Lower lobe of right lung (tissue), 2 donors: ENCODE results near the gene COL8A1. TPM values are rescaled to one million over a fixed set of nuclear protein-coding genes. Genes with fewer than 3 reads are reported as not detected.
"Not testable (repeated sequence)": the region's sequence is repeated elsewhere in the genome, so short reads cannot be mapped to it uniquely, and the experiment has no call there.

Experiments
- ATAC-seq, 2 donors: fragments of 200-7000 bp; cut with Tn5 transposase; one replicate each; pipeline ENCODE4 v1.9.1; 2020 to 2022; ENCODE audit warnings: mild to moderate bottlenecking in 2 of 2, moderate library complexity in 2 of 2
- DNase-seq: peaks from one replicate; pipeline ENCODE4 v3.0.0-alpha.2; 2020
- H3K27ac ChIP-seq: fragments of 200-600 bp; one replicate; pipeline ENCODE4 v1.8.0; 2022
- H3K27me3 ChIP-seq: fragments of 200-600 bp; one replicate; pipeline ENCODE4 v1.8.0; 2022; ENCODE audit warnings: low read depth
- H3K36me3 ChIP-seq: fragments of 200-600 bp; one replicate; pipeline ENCODE4 v1.8.0; 2022; ENCODE audit warnings: mild to moderate bottlenecking
- H3K4me1 ChIP-seq: fragments of 200-600 bp; one replicate; pipeline ENCODE4 v1.8.0; 2022
- H3K4me3 ChIP-seq: fragments of 200-600 bp; one replicate; pipeline ENCODE4 v1.8.0; 2022; ENCODE audit warnings: mild to moderate bottlenecking
- H3K9me3 ChIP-seq: fragments of 200-600 bp; one replicate; pipeline ENCODE4 v1.8.0; 2022
- intact Hi-C: fragments of 100-400 bp; cut with DNase I; formaldehyde crosslinking; loops from one replicate; pipeline ENCODE4 v1.11.0; 2022
- total RNA-seq: library from RNA; stranded (reverse); fragmentation: NEBNext Ultra II Directional; extraction: Animal tissue kit (Norgen Biotek cat#: 25700); gene quantifications from one replicate; pipeline ENCODE4 v1.2.1, GENCODE V29; 2021
- TF ChIP-seq, protein P1 (sequence below): fragments of 200-600 bp; IDR thresholded peaks from one replicate; pipeline ENCODE4 v1.8.0; 2022; ENCODE audit warnings: antibody characterized with exemption, mild to moderate bottlenecking
- donor health status: DM: no; HTN: yes; CAD: no; lungs with severe emphysema.

COL8A1 gene
- total RNA-seq, 1 donor from 2014 or later, result 56.1 TPM

GRCh38 chr3:99720985-99721632 is 82.7 kb downstream of the COL8A1 start:
- ATAC-seq (peak; percentile 50 to 89), DNase-seq (peak; percentile 57)
- intact Hi-C loops, result no loop called here
- TF ChIP-seq, protein P1, sequence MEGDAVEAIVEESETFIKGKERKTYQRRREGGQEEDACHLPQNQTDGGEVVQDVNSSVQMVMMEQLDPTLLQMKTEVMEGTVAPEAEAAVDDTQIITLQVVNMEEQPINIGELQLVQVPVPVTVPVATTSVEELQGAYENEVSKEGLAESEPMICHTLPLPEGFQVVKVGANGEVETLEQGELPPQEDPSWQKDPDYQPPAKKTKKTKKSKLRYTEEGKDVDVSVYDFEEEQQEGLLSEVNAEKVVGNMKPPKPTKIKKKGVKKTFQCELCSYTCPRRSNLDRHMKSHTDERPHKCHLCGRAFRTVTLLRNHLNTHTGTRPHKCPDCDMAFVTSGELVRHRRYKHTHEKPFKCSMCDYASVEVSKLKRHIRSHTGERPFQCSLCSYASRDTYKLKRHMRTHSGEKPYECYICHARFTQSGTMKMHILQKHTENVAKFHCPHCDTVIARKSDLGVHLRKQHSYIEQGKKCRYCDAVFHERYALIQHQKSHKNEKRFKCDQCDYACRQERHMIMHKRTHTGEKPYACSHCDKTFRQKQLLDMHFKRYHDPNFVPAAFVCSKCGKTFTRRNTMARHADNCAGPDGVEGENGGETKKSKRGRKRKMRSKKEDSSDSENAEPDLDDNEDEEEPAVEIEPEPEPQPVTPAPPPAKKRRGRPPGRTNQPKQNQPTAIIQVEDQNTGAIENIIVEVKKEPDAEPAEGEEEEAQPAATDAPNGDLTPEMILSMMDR, result no peak
- Histone ChIP-seq H3K4me3 (no peak overlapping the region), H3K9me3 (no peaks in the 10 kb centered on the region), H3K4me1 (no peaks in the 10 kb centered on the region), H3K27ac (no peak overlapping the region), H3K27me3 (no peaks in the 10 kb centered on the region), H3K36me3 (no peaks in the 10 kb centered on the region)

GRCh38 chr3:99721633-99722007 is 83.2 kb downstream of the COL8A1 start:
- Histone ChIP-seq H3K4me3 (no peak overlapping the region), H3K27ac (no peak overlapping the region), H3K36me3 (no peaks in the 10 kb centered on the region), H3K27me3 (no peaks in the 10 kb centered on the region), H3K4me1 (no peaks in the 10 kb centered on the region), H3K9me3 (no peaks in the 10 kb centered on the region)
- TF ChIP-seq, protein P1, result no peak
- DNase-seq (no peak), ATAC-seq (peak in 1 of 2 donors; percentile 46)
- intact Hi-C loops, result no loop called here

- H3K36me3 ChIP-seq, result no peaks in the 10 kb centered on the region
- no peak overlapping the region for H3K27ac ChIP-seq
- no peaks in the 10 kb centered on the region for H3K4me1 ChIP-seq
- TF ChIP-seq, protein P1, result no peak
- ATAC-seq (no peak), DNase-seq (no peak)
- no peaks in the 10 kb centered on the region for H3K9me3 ChIP-seq
- no peaks in the 10 kb centered on the region for H3K27me3 ChIP-seq
- intact Hi-C loops, result no loop called here
- no peak overlapping the region for H3K4me3 ChIP-seq
These were observed 85.9 kb downstream of the COL8A1 start for GRCh38 chr3:99724276-99724675.

DNA sequence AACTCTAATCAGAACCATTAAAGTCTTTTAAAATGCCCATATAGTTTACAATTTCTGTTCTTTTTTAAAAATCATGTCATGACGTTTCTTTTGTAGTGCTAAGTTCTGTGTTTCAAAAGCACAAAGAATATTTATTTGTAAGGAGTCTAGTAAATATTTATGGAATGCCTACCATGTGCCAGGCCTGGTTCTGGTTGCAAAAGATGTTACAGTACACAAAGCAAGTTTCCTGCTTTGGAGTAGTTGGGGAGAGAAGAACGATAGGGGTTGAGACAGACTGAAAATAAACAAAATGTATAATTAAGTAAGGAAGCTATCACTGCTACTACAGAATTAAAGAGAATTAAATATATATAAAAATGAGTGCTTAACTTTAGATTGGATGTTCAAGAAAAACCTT is 92.5 kb downstream of the COL8A1 start:
- intact Hi-C loops, result no loop called here
- H3K4me3 ChIP-seq, result no peak overlapping the region
- TF ChIP-seq, protein P1, result no peak
- no peak overlapping the region for H3K27ac ChIP-seq
- no peaks in the 10 kb centered on the region for H3K36me3 ChIP-seq
- ATAC-seq (peak in 1 of 2 donors; percentile 48), DNase-seq (no peak)
- H3K4me1 ChIP-seq, result peaks cover 7% of the 10 kb centered on the region
- no peaks in the 10 kb centered on the region for H3K27me3 ChIP-seq
- H3K9me3 ChIP-seq, result no peaks in the 10 kb centered on the region

GRCh38 chr3:99731499-99731898 is 93.1 kb downstream of the COL8A1 start:
- Histone ChIP-seq H3K36me3 (no peaks in the 10 kb centered on the region), H3K27ac (no peak overlapping the region), H3K27me3 (no peaks in the 10 kb centered on the region), H3K4me3 (no peak overlapping the region), H3K9me3 (no peaks in the 10 kb centered on the region), H3K4me1 (peaks cover 7% of the 10 kb centered on the region)
- intact Hi-C loops, result no loop called here
- no peak for ATAC-seq
- DNase-seq, result no peak
- TF ChIP-seq, protein P1, result no peak

DNA sequence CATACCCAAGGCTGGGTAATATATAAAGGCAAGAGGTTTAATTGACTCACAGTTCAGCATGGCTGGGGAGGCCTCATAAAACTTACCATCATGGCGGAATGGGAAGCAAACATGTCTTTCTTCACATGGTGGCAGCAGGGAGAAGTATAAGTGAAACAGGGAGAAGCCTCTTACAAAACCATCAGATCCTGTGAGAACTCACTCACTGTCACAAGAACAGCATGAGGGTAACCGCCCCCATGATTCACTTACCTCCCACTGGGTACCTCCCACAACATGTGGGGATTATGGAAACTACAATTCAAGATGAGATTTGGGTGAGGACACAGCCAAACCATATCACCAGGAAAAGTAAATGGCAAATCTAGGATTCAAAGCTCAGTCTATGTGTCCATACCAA is 102.0 kb downstream of the COL8A1 start:
- H3K27ac ChIP-seq, DNase-seq, H3K9me3 ChIP-seq, ATAC-seq, H3K36me3 ChIP-seq, H3K4me1 ChIP-seq, intact Hi-C loops, H3K27me3 ChIP-seq, H3K4me3 ChIP-seq: not testable (repeated sequence)
